GM21723 (cell line): ENCODE data around the gene RRN3.
"Not testable (repeated sequence)": the region's sequence is repeated elsewhere in the genome, so short reads cannot be mapped to it uniquely, and the experiment has no call there.

Source experiments
- ATAC-seq: cut with Tn5 transposase; IDR thresholded peaks from one replicate; pipeline ENCODE4 v1.9.1; 2021; ENCODE audit warnings: mild to moderate bottlenecking, moderate library complexity; ENCODE audit not compliant: unreplicated experiment

The RRN3 gene, protein sequence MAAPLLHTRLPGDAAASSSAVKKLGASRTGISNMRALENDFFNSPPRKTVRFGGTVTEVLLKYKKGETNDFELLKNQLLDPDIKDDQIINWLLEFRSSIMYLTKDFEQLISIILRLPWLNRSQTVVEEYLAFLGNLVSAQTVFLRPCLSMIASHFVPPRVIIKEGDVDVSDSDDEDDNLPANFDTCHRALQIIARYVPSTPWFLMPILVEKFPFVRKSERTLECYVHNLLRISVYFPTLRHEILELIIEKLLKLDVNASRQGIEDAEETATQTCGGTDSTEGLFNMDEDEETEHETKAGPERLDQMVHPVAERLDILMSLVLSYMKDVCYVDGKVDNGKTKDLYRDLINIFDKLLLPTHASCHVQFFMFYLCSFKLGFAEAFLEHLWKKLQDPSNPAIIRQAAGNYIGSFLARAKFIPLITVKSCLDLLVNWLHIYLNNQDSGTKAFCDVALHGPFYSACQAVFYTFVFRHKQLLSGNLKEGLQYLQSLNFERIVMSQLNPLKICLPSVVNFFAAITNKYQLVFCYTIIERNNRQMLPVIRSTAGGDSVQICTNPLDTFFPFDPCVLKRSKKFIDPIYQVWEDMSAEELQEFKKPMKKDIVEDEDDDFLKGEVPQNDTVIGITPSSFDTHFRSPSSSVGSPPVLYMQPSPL

DNA sequence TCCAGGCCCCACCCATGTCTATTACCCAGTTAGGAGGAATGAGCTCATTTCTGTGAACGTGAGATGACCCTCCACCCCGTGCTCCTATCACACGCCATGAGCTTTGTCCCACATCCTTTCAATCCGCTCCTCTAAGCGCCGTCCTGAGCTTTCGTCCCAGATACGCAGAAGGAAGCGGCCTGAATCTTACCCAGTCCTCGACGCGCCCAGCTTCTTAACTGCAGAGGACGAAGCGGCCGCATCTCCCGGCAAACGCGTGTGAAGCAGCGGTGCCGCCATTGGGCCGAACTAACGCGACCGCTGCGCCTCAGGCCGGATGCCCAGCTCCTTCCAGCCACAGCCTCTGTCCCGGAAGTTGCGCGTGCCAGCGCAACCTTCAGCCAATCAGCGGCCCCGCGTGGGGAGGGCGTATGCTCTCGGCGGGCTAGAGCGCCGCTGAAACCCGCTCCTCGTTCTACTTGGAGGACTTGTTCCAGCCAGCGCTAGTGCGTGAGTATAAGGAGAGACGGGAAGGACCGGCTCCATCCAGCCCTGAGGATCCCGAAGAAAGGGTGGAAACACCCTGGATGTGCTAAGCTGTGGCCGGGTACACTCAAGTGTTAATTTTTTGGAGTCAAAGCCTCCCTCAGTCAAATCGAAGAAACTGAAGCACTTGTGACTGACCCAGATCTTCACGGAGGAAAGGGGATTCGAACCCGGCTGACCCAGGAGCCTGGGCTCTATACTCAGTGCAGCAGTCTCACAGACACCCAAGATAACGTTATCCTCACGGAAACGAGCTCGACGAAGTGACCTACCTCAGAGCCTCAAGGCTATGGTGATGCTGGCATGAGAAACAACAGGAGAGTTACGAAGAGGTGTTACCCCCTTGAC is at the start of gene RRN3:
TSS of gene RRN3 (minus strand) at position 318 of the 873 bp plus-strand sequence. CDS start at position 279, 39 bp downstream.
- ATAC-seq: peak; percentile 97

DNA sequence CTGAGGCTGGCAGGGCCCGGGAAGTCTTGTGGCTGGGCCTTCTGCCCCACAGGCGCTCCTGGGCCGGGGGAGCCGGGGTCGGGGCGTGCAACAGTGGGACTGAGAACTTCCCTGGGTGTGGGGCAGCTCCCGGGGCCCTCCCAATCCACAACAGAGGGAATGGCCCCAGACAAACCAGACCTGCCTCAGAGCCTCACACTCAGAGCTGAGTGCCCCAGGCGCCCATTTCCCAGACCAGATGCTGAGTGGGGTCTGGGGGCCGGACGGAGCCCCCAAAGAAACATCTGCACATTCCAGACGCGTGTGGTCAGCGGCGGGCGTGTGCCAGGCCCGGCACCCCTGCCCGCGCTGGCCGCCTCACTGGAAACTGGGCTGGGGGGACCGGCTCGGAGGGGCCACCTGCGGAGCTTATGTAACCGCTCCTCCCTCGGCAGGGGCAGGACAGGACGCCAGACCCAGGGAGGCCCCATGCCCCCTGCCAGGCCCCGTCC is 49.6 kb upstream of the RRN3 start:
- not testable (repeated sequence) for ATAC-seq

DNA sequence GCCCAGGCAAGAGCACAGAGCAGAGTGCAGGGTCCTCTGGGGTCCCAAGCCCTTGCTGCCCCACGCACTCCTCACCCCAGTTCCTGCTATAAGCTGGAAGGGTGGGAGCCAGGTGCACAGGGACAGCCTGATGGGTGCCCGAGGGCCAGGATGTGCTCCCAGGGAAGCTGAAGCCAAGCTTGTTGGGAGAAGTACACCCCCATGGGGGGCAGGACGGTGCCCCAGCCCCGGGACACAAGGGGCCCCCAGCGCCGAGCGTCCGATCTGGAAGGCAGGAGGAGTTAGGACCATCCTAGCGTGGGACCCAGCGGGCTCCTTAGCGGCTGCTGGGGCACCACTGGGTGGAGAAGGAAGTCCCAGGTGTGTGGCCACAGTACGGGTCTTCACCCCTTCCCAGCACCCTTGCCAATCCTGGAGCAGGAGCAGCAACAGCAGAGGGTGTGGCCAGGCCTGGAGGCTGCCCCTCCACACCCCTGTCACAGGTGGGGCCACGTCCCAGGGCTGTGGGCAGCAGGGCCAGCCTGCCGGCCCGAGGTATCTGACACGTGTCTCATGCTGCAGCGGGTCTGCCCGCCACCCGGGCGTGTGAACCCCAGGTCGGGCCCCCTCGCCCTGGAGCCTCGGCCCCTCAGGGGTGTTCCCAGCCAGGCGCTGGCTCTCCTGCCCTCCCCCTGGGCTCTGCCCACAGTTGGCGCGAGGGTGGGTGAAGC is 49.0 kb upstream of the RRN3 start:
- ATAC-seq: not testable (repeated sequence)

DNA sequence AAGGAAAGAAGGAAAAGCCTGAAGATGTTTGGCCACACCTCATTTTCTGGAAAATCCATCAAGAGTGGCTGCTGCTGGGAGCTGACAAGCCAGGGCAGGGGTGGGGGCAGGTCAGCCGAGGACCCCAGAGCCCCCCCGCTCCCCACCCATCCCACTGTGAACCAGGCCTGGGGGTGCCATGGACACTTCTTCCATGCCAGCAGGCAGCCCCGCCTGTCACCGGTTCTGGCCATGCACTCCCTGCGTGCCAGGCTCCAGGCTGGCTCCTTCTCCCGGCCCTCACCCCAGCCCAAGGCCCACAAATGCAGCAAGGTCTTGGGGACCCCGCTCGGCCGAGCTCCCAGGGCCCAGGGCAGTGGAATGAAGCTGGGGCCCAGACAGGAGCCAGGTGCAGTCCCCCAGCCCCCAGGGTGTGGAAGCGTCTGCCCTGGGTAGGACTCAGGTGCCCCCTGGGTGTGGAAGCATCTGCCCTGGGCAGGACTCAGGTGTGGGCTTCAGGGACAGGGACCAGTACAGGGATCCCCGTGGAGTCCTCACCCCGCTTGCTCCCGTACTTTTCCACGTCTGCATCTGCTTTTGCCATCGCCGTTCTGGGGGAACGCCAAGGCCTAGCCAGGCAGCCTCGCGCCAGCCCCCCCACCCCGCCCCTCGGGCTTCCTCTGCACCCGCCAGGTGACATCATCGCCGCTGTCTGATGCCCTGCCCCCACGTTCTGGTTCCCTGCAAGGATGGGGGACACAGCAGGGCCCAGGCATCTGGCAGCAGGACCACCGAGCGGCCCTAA is 48.2 kb upstream of the RRN3 start:
- not testable (repeated sequence) for ATAC-seq

DNA sequence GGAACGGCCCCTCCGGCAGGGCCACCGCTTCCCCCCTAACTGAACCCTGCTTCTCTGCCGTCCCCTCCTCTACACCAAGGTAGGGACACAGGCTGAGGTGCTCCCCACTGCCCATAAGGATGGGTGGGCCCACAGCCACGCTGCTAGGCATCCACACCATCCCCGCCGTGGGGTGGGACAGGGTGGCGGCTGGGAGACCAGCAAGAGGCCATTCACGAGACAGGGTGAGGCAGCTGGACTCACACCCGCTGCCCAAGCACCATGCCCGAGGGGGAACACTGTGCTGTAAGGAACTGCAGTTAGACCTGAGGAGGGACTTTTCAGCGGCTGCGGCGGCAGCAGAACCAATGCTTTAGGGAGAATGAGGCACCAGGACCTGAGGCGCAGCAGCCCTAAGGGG is 47.5 kb upstream of the RRN3 start:
- ATAC-seq: no peak

DNA sequence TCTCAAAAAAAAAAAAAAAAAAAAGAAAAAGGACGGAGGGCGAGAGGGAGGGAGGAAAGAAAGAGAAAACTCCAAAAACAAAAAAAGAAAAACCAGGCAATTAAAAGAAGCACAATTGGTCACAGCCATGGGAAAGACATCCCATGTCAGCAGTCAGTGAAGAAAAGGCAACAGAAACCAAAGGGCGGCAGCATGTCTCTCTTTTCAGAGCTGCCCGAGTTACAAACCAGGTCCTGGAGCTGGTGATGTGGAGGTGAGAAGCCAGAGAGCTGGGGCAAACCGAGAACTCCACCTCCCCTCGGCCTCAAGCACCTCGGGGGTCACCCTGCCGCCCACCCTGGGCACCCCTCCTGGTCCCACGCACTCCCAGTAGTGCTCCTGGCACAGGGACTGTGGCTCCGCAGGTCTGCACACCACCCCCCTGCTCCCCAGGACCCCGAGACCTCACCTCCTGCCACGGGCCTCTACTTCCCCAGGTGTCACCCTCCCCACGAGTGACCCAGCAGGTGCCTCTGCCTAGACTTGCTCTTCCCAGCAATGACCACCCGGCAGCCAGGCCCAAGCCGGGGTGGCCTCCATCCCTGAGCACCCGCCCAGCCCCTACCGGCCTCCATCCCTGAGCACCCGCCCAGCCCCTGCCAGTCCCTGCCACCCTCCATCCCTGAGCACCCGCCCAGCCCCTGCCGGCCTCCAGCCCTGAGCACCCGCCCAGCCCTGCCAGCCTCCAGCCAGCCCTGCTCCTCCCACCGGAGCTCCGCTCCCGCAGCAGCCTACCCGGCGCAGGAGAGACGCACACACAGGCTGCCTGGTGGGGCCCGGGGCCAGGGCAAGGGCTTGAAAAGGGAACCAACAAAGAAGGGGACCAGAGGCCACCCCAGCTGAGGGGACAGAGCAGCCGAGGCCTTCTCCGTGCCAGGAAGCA is 46.6 kb upstream of the RRN3 start:
- ATAC-seq: not testable (repeated sequence)

DNA sequence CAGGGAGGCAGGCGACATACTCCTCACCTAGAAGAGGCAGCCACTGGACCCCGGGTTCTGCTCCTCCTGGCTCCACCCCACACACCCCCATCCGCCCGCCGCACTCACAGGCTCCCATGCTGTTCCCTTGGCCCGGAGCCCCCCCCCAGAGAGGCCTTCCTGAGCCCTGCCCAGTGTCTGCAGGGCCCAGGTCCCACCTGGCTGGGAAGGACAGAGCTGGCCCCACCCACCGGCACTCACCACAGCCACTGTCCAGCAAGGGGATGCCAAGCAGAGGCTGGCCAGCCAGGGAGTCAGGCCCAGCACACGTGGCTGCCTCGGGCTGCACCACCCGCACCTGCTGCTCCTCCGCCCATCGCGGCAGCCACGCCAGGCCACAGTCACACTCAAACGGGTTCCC is 43.4 kb upstream of the RRN3 start:
- ATAC-seq: not testable (repeated sequence)

DNA sequence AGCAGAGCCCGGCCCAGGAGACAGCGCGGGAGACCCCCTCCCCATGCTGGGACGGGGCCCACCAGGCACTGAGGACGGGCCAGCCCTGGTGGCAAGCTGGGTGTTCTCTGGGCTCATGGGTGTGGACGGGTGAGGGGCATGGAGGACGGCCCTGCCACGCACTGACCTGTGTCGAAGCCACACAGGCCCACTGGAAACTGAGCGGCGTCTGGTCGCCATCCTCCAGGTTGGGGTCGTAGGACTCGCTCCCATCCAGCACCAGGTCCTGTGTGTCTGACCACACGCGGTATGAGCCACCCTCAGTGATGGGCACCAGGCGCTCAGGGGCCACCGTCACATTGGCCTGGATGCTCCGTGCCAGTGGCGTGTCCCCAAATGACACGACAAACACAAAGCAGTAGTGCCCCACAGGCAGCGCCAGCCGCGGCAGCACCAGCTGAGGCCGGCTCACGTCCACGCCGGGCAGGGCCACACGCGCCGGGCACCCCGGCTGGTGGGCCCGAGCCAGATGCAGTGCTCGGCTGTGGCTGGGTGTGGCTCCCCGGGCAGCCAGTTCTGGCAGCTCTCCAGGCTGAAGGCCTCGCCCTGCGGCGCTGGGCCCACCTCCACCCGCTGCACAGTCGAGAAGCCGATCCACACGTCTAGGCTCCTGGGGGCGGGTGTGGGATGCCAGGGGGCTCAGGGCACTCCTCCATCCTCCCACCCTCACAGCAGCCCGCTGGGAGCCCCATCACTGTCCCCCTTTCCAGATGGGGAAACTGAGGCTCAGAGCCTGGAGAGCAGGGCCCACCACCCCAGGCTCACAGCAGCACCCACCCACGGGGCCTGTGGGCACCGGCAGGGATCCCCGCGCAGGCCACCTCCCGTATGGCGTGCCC is 41.6 kb upstream of the RRN3 start:
- not testable (repeated sequence) for ATAC-seq

DNA sequence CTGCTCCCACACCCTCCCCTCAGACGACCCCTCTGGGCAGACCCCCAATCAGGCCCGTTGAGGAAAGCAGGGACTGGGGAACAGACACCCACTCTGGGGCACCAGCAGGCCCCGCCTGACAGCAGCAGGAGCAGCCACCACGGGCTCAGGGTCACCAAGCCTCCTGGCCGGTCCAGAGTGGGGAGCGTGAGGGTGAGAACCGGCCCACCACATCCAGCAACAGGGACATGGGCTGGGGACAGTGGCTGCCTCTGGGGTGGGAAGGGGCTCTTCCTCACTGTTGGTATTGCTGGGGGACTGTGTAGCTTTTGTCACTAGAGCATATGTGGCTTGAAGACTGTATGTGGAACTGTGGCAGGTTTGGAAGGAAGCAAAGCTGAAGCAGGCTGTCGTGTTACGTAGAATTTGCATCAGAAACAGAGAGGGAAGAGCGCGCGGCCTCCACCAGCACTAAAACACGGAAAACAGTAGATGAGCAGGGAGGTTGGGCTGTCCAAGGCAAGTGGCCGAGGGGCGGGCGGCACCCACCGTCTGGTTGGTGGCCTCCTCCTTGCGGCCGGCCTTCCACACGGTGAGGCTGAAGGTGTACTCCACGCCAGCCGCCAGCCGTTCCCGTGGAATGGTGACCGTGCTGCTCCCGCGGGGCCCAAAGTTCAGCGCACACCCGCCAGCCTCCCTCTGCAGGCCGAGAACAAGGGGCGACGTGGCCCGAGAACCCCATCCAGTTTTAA is 40.8 kb upstream of the RRN3 start:
- ATAC-seq: not testable (repeated sequence)

DNA sequence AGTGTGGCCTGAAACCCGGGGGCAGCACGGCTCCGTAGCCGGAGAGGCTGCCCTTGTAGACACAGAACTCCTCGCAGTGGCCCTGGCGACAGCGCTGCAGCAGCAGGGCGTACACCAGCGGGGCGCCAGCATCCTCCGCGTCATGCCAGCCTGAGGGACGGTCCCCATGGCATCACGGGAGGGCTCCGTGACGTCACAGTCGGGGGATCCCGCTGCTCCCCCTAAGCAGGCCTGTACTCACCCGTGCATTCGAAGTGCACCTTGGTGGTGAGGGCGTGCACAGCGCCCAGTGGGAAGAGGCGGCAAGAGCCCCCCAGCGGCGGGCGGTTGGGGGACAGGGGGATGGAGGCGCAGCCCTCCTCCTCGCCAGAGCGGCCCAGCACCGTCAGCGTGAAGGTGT is 39.5 kb upstream of the RRN3 start:
- ATAC-seq: not testable (repeated sequence)

DNA sequence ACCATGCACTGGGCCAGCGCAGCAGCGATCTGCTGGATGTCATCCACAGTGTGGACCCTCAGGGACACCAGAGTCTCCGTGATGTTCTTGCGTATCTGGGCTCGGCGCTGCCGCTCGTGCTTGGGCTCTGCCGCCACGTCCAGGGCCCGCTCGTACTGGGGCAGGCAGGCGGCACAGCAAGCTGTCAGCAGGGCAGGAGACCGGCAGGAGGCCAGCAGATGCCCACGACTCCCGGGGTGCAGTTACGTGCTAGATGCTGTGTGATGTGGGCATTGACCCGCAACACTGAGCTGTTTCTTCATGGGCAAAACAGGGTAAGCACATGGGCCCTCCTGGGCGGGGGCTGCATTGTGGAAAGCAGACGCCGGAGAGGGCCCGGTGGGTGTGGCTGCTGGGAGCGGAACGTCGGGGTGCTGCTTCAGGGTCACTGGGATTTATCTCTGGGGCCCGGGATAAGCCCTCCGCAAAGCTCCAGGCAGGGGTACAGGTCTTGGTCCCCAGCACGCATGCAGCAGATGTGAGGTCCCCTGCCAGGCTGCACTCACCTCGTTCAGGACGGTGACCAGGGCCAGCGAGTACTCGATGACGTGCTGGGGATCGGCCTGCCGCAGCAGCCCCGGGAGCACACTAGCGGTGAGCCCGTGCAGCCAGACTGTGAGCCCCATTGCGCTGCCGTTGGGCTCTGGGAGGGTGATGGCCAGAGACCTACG is 38.8 kb upstream of the RRN3 start:
- not testable (repeated sequence) for ATAC-seq

DNA sequence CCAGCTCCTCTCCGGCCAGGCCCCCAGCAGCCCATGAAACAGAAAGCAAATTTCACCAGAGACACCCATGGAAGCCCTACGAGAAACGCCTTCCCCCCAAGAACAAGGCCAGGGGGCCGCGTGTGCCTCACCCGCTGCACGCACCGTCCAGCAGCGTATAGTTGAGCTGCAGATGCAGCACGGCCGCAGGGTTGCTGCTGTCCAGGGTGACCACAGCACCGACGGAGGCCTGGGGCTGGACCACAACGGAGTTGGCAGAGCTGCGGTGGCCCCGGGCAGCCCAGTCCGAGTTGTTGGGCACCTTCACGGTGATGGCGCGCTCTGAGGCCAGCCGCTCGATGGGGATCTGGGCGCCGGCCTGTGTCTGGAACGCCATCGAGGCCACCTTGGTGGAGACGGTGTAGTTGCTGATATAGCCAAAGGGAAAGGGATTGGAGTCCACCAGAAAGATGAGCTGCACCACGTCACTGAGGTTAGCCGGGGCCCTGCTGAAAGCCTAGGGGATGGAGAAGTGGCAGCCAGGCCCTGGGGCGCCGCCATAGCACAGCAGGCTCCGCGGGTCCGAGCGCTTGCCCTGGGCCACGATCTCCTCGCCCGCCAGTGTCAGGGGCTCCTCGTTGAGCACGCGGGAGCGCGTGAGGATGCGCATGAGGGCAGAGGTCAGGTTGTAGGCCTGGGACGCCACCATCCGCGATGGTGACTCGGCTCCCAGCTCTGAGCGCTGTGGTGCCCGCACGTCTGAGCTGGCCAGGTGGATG is 37.0 kb upstream of the RRN3 start:
- not testable (repeated sequence) for ATAC-seq

DNA sequence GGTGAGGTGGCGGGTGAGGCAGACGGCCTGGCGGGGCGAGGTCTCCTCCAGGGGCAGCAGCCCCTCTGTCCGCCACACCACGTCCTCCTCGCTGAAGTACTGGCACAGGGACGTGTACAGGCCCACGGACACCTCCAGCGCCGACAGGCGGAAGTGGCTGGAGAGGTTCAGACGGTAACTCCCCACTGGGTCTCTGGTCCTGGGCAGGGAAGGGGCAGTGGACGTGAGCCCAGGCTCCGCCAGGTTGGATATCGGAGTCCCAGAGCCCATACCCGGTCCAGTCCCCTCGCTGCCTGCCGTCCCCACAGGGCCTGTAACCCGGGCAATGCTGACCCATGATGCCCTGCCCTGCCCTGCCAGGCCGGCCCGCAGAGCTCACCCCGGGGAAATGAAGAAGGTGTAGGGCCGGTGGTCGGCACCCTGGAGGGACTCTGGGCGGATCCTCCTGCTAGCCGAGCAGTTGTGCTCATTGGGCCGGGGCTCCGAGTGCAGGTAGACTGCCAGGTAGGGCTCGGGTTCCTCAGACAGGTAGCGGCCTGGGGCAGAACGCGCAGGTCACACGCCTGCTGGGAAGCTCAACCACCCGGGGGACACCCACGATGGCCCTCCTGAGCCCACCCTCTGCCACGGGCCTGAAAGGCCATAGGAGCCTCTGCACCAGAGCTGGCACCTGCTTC is 36.3 kb upstream of the RRN3 start:
- not testable (repeated sequence) for ATAC-seq

DNA sequence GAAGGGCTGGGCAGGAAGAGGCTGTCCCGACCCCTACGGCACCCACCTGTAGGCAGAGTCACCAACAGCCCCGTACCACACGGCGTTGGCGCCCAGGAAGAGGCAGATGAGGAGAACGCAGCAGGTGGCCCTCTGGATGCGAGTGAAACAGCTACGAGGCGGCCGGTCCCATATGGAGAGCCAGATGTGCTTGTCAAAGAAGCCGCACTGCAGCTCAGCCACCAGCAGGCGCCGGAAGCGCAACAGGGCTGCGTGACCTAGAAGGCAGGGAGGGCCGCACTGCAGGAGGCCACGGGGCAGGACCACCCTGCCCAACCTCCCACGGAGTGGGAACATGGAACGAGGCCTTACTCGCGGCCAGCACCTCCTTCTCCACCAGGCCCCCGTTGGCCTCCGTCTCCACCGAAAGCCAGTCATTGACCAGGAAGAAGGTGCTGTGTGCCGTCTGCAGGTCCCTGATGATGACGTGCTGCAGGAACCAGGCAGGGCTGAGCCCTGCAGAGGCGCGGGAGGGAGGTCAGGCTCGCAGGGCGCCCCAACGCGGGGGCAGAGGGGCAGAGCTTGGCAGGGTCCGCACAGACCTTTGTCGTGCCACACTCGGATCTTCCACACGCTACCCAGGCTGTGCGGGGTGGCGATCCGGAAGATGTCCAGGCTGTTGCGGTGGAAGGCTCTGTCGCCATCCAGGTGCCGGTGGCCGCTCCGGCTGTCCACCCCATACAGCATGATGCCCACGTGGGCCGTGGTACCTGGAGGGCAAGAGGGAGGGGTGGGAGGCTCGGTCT is 33.8 kb upstream of the RRN3 start:
- not testable (repeated sequence) for ATAC-seq
